Natural killer cell treated with Interleukin-12 subunit alpha and Interleukin-12 subunit beta and Interleukin-15 and Interleukin-18, amount 100 ng/mL, for 72 hours (primary cell): ENCODE results near the gene LGMN. TPM values are rescaled to one million over a fixed set of nuclear protein-coding genes. Genes with fewer than 3 reads are reported as not detected.
A peak's percentile ranks its signal among the peaks of the same experiment; 100 is the strongest.
"Not testable (repeated sequence)": the region's sequence is repeated elsewhere in the genome, so short reads cannot be mapped to it uniquely, and the experiment has no call there.

Experiments
- ATAC-seq, 2 donors: fragments of 150-1000 bp; cut with Tn5 transposase in 1 of 2; sonication (Bioruptor Pico), chemical (Tn5 transposase) in 1 of 2; 2 replicates each; pipeline ENCODE4 v1.10.0; 2021
- DNase-seq: peaks from one replicate; pipeline ENCODE4 v3.0.0; 2022; ENCODE audit warnings: low spot score
- H3K27ac Mint-ChIP-seq, 2 donors: 1 replicate in 1 of 2; 2 replicates in 1 of 2; pipeline ENCODE4 v1.8.0; 2022; ENCODE audit warnings: mixed read lengths in 2 of 2, mild to moderate bottlenecking in 1 of 2, moderate library complexity in 1 of 2
- H3K27me3 Mint-ChIP-seq, 2 donors: 1 replicate in 1 of 2; 2 replicates in 1 of 2; pipeline ENCODE4 v1.8.0; 2022; ENCODE audit warnings: mixed read lengths in 2 of 2
- H3K36me3 Mint-ChIP-seq: one replicate; pipeline ENCODE4 v1.8.0; 2022; ENCODE audit warnings: mixed read lengths
- H3K4me1 Mint-ChIP-seq, 2 donors: 1 replicate in 1 of 2; 2 replicates in 1 of 2; pipeline ENCODE4 v1.8.0; 2022; ENCODE audit warnings: low read depth in 2 of 2, mixed read lengths in 2 of 2, mild to moderate bottlenecking in 1 of 2
- H3K4me3 Mint-ChIP-seq: one replicate; pipeline ENCODE4 v1.8.0; 2022; ENCODE audit warnings: mixed read lengths
- H3K9me3 Mint-ChIP-seq: 2 replicates; pipeline ENCODE4 v1.8.0; 2022; ENCODE audit warnings: mixed read lengths
- total RNA-seq, 2 donors: library from RNA; stranded (reverse); gene quantifications; one replicate each; pipeline ENCODE4 v1.2.3, GENCODE V29; 2022

LGMN gene
- total RNA-seq, 2 donors from 2014 or later: not detected

GRCh38 chr14:92690171-92691011 lies 58.0 kb downstream of the LGMN start:
- H3K27ac Mint-ChIP-seq: peak overlapping the region in 1 of 2 donors; percentile 59
- peaks cover 10 to 19% of the 10 kb centered on the region in 2 donors for H3K4me1 Mint-ChIP-seq
- ATAC-seq (no peak), DNase-seq (no peak)
- H3K36me3 Mint-ChIP-seq: peaks cover 4% of the 10 kb centered on the region
- H3K27me3 Mint-ChIP-seq: no peaks in the 10 kb centered on the region
- H3K4me3 Mint-ChIP-seq: no peak overlapping the region
- no peaks in the 10 kb centered on the region for H3K9me3 Mint-ChIP-seq

- DNase-seq: no peak
- Mint-ChIP-seq H3K36me3 (peaks cover 4% of the 10 kb centered on the region), H3K4me1 (peaks cover 0 to 14% of the 10 kb centered on the region in 2 donors), H3K4me3 (no peak overlapping the region), H3K27me3 (no peaks in the 10 kb centered on the region), H3K9me3 (no peaks in the 10 kb centered on the region), H3K27ac (no peak overlapping the region)
- no peak for ATAC-seq
Measured at GRCh38 chr14:92688434-92689375, 59.7 kb downstream of the LGMN start.

GRCh38 chr14:92687681-92688433 lies 60.6 kb downstream of the LGMN start:
- DNase-seq (no peak), ATAC-seq (no peak)
- Mint-ChIP-seq H3K9me3 (no peaks in the 10 kb centered on the region), H3K27ac (no peak overlapping the region), H3K4me1 (peaks cover 0 to 10% of the 10 kb centered on the region in 2 donors), H3K36me3 (peaks cover 4% of the 10 kb centered on the region), H3K4me3 (no peak overlapping the region), H3K27me3 (no peaks in the 10 kb centered on the region)

GRCh38 chr14:92686900-92687427 lies 61.5 kb downstream of the LGMN start:
- Mint-ChIP-seq H3K4me1 (peaks cover 0 to 10% of the 10 kb centered on the region in 2 donors), H3K27ac (no peak overlapping the region), H3K4me3 (no peak overlapping the region), H3K27me3 (no peaks in the 10 kb centered on the region), H3K9me3 (no peaks in the 10 kb centered on the region), H3K36me3 (peaks cover 4% of the 10 kb centered on the region)
- peak; percentile 80 for DNase-seq
- ATAC-seq: peak; percentile 75 to 76

GRCh38 chr14:92686411-92686899 lies 62.0 kb downstream of the LGMN start:
- Mint-ChIP-seq H3K9me3 (no peaks in the 10 kb centered on the region), H3K36me3 (peaks cover 5% of the 10 kb centered on the region), H3K27me3 (no peaks in the 10 kb centered on the region), H3K27ac (no peak overlapping the region), H3K4me3 (no peak overlapping the region), H3K4me1 (peaks cover 1 to 9% of the 10 kb centered on the region in 2 donors)
- DNase-seq (no peak), ATAC-seq (peak in 1 of 2 donors; percentile 43)

GRCh38 chr14:92685784-92686355 lies 62.6 kb downstream of the LGMN start:
- H3K4me1 Mint-ChIP-seq: peaks cover 7 to 14% of the 10 kb centered on the region in 2 donors
- H3K27me3 Mint-ChIP-seq: no peaks in the 10 kb centered on the region
- no peak overlapping the region for H3K27ac Mint-ChIP-seq
- ATAC-seq: no peak
- no peaks in the 10 kb centered on the region for H3K9me3 Mint-ChIP-seq
- H3K4me3 Mint-ChIP-seq: no peak overlapping the region
- no peak for DNase-seq
- H3K36me3 Mint-ChIP-seq: peaks cover 8% of the 10 kb centered on the region

- H3K27me3 Mint-ChIP-seq: no peaks in the 10 kb centered on the region
Measured at GRCh38 chr14:92684801-92685560, 63.4 kb downstream of the LGMN start.

GRCh38 chr14:92683041-92683440 lies 65.4 kb downstream of the LGMN start:
- no peak overlapping the region for H3K4me3 Mint-ChIP-seq
- no peak for ATAC-seq
- H3K27ac Mint-ChIP-seq: peak overlapping the region in 1 of 2 donors; percentile 47
- H3K4me1 Mint-ChIP-seq: peaks cover 15 to 28% of the 10 kb centered on the region in 2 donors
- H3K27me3 Mint-ChIP-seq: no peaks in the 10 kb centered on the region
- H3K9me3 Mint-ChIP-seq: no peaks in the 10 kb centered on the region
- H3K36me3 Mint-ChIP-seq: peaks cover 13% of the 10 kb centered on the region
- no peak for DNase-seq

More at GRCh38 chr14:92684801-92685560, 63.4 kb downstream of the LGMN start:
- Mint-ChIP-seq H3K9me3 (no peaks in the 10 kb centered on the region), H3K36me3 (peaks cover 8% of the 10 kb centered on the region), H3K27ac (no peak overlapping the region), H3K4me3 (no peak overlapping the region), H3K4me1 (peaks cover 8 to 18% of the 10 kb centered on the region in 2 donors)
- DNase-seq (no peak), ATAC-seq (no peak)

- Mint-ChIP-seq H3K27ac (peak overlapping the region; percentile 73 to 93), H3K9me3 (no peaks in the 10 kb centered on the region), H3K36me3 (peaks cover 24% of the 10 kb centered on the region), H3K27me3 (no peaks in the 10 kb centered on the region), H3K4me3 (no peak overlapping the region), H3K4me1 (peaks cover 35 to 48% of the 10 kb centered on the region in 2 donors)
- ATAC-seq: peak; percentile 56 to 77
- DNase-seq: peak; percentile 82
Measured at GRCh38 chr14:92680781-92681650, 67.4 kb downstream of the LGMN start.

GRCh38 chr14:92680330-92680729 lies 68.1 kb downstream of the LGMN start:
- H3K27ac Mint-ChIP-seq: peak overlapping the region; percentile 37 to 39
- H3K36me3 Mint-ChIP-seq: peaks cover 25% of the 10 kb centered on the region
- not testable (repeated sequence) for H3K9me3 Mint-ChIP-seq, H3K27me3 Mint-ChIP-seq, DNase-seq, ATAC-seq, H3K4me3 Mint-ChIP-seq
- H3K4me1 Mint-ChIP-seq: peaks cover 41 to 49% of the 10 kb centered on the region in 2 donors

- H3K4me1 Mint-ChIP-seq: peaks cover 41 to 53% of the 10 kb centered on the region in 2 donors
- peak overlapping the region; percentile 37 to 73 for H3K27ac Mint-ChIP-seq
- H3K36me3 Mint-ChIP-seq: peaks cover 25% of the 10 kb centered on the region
- no peak for ATAC-seq
- no peak overlapping the region for H3K4me3 Mint-ChIP-seq
- H3K27me3 Mint-ChIP-seq: no peaks in the 10 kb centered on the region
- no peak for DNase-seq
- no peaks in the 10 kb centered on the region for H3K9me3 Mint-ChIP-seq
Measured at GRCh38 chr14:92679246-92679645, 69.2 kb downstream of the LGMN start.
